Measurements from ENCODE around the gene LDHA. TPM values are rescaled to one million over a fixed set of nuclear protein-coding genes. Genes with fewer than 3 reads are reported as not detected.

Gene LDHA
- total RNA-seq, 1 experiment from 2014 or later: 1,441 TPM

GRCh38 chr11:18364495-18365073 is 29.8 kb upstream of the LDHA start:
- Histone ChIP-seq H4K20me1 (ENCODE audit: low read length) (no peaks in the 10 kb centered on the region), H3K4me3 (ENCODE audit: low read length) (no peak overlapping the region), H3K27me3 (ENCODE audit: low read length) (no peaks in the 10 kb centered on the region), H3K27ac (ENCODE audit: low read length) (no peak overlapping the region), H3K36me3 (ENCODE audit: low read depth, low read length) (peaks cover 35% of the 10 kb centered on the region; the same call in 1 of the 2 replicates), H3F3A (ENCODE audit: low read length, unreplicated experiment) (no peaks in the 10 kb centered on the region), H3K4me2 (ENCODE audit: low read length) (no peak overlapping the region), H3K4me1 (ENCODE audit: insufficient read depth, low read length) (no peaks in the 10 kb centered on the region), H3K9me2 (replicated peaks; ENCODE audit: low read length) (no peaks in the 10 kb centered on the region), H3K9ac (ENCODE audit: low read length) (no peak overlapping the region), H3K9me3 (ENCODE audit: low read length) (no peaks in the 10 kb centered on the region), H3K79me2 (ENCODE audit: low read length) (no peaks in the 10 kb centered on the region), H2AFZ (ENCODE audit: low read length) (no peak overlapping the region)
- intact Hi-C loops (cut with micrococcal nuclease): no loop called here
- ATAC-seq (no peak), DNase-seq (no peak)
- BruUV-seq (replicated peaks): no TSS peak
- CTCF ChIA-PET: no interaction called here
- POLR2A ChIA-PET (ENCODE audit: unreplicated experiment): no interaction called here
- TF ChIP-seq EZH2 (IDR thresholded peaks at IDR 0.05; ENCODE audit: low read length, unreplicated experiment) (no peak), CTCF (conservative IDR thresholded peaks at IDR 0.05; ENCODE audit: low read depth, low read length) (no peak), EZH2phosphoT487 (IDR thresholded peaks at IDR 0.05; ENCODE audit: borderline replicate concordance, low read length) (no peak)

- Histone ChIP-seq H3K27ac (ENCODE audit: low read length) (no peak overlapping the region), H3F3A (ENCODE audit: low read length, unreplicated experiment) (no peaks in the 10 kb centered on the region), H3K27me3 (ENCODE audit: low read length) (no peaks in the 10 kb centered on the region), H3K4me1 (ENCODE audit: insufficient read depth, low read length) (no peaks in the 10 kb centered on the region), H2AFZ (ENCODE audit: low read length) (no peak overlapping the region), H3K9me3 (ENCODE audit: low read length) (no peaks in the 10 kb centered on the region), H3K9me2 (replicated peaks; ENCODE audit: low read length) (no peaks in the 10 kb centered on the region), H3K4me2 (ENCODE audit: low read length) (no peak overlapping the region), H3K79me2 (ENCODE audit: low read length) (no peaks in the 10 kb centered on the region), H3K9ac (ENCODE audit: low read length) (no peak overlapping the region), H3K36me3 (ENCODE audit: low read depth, low read length) (peaks cover 35% of the 10 kb centered on the region; the same call in 1 of the 2 replicates), H4K20me1 (ENCODE audit: low read length) (no peaks in the 10 kb centered on the region), H3K4me3 (ENCODE audit: low read length) (no peak overlapping the region)
- intact Hi-C loops (cut with micrococcal nuclease): no loop called here
- DNase-seq (no peak), ATAC-seq (no peak)
- BruUV-seq (replicated peaks): no TSS peak
- CTCF ChIA-PET: no interaction called here
- no peak for TF ChIP-seq EZH2 (IDR thresholded peaks at IDR 0.05; ENCODE audit: low read length, unreplicated experiment)
- TF ChIP-seq CTCF (conservative IDR thresholded peaks at IDR 0.05; ENCODE audit: low read depth, low read length): no peak
- no peak for TF ChIP-seq EZH2phosphoT487 (IDR thresholded peaks at IDR 0.05; ENCODE audit: borderline replicate concordance, low read length)
- POLR2A ChIA-PET (ENCODE audit: unreplicated experiment): no interaction called here
Observed at GRCh38 chr11:18365741-18366140, 28.6 kb upstream of the LDHA start.

- H3F3A ChIP-seq (ENCODE audit: low read length, unreplicated experiment): no peaks in the 10 kb centered on the region
- H2AFZ ChIP-seq (ENCODE audit: low read length): no peak overlapping the region
- BruUV-seq (replicated peaks): no TSS peak
- no peak overlapping the region for H3K4me2 ChIP-seq (ENCODE audit: low read length)
- H3K9me2 ChIP-seq (replicated peaks; ENCODE audit: low read length): no peaks in the 10 kb centered on the region
- H3K9me3 ChIP-seq (ENCODE audit: low read length): no peaks in the 10 kb centered on the region
- H3K4me1 ChIP-seq (ENCODE audit: insufficient read depth, low read length): no peaks in the 10 kb centered on the region
- no peaks in the 10 kb centered on the region for H3K27me3 ChIP-seq (ENCODE audit: low read length)
- H3K36me3 ChIP-seq (ENCODE audit: low read depth, low read length): peaks cover 35% of the 10 kb centered on the region; the same call in 1 of the 2 replicates
- ChIA-PET POLR2A (ENCODE audit: unreplicated experiment) (no interaction called here), CTCF (no interaction called here)
- H3K27ac ChIP-seq (ENCODE audit: low read length): no peak overlapping the region
- intact Hi-C loops (cut with micrococcal nuclease): no loop called here
- ATAC-seq: no peak
- H3K79me2 ChIP-seq (ENCODE audit: low read length): no peaks in the 10 kb centered on the region
- no peaks in the 10 kb centered on the region for H4K20me1 ChIP-seq (ENCODE audit: low read length)
- no peak for TF ChIP-seq EZH2phosphoT487 (IDR thresholded peaks at IDR 0.05; ENCODE audit: borderline replicate concordance, low read length)
- TF ChIP-seq CTCF (conservative IDR thresholded peaks at IDR 0.05; ENCODE audit: low read depth, low read length): no peak
- TF ChIP-seq EZH2 (IDR thresholded peaks at IDR 0.05; ENCODE audit: low read length, unreplicated experiment): no peak
- no peak overlapping the region for H3K9ac ChIP-seq (ENCODE audit: low read length)
- no peak overlapping the region for H3K4me3 ChIP-seq (ENCODE audit: low read length)
- DNase-seq: no peak
Observed at GRCh38 chr11:18366286-18366685, 28.1 kb upstream of the LDHA start.
